HepG2 (cell line): Measurements from ENCODE around the gene FAM50A. TPM values are rescaled to one million over a fixed set of nuclear protein-coding genes. Genes with fewer than 3 reads are reported as not detected.

Source experiments
- ATAD3A ChIP-seq: sonication (generic); formaldehyde crosslinking; IDR thresholded peaks from 2 replicates; pipeline ENCODE4 v1.4.0; 2020; ENCODE audit warnings: missing genetic modification reagents
- ATF2 ChIP-seq: sonication (generic); formaldehyde crosslinking; IDR thresholded peaks from 2 replicates; pipeline ENCODE4 v1.4.0; 2020; ENCODE audit warnings: missing genetic modification reagents
- EED ChIP-seq: sonication (generic); formaldehyde crosslinking; IDR thresholded peaks from 2 replicates; pipeline ENCODE4 v1.5.0; 2020; ENCODE audit warnings: mild to moderate bottlenecking, missing genetic modification reagents
- ELF3 ChIP-seq: IDR thresholded peaks from 2 replicates; pipeline ENCODE4 v1.6.1; 2016; ENCODE audit warnings: missing genetic modification reagents, missing compliant biosample characterization
- HNF4G ChIP-seq, 2 experiments: sonication (generic) in 1 of 2; formaldehyde crosslinking in 1 of 2; IDR thresholded peaks; 2 replicates each; pipeline versions ENCODE4 v1.4.0 to v1.6.1; 2011 to 2020; ENCODE audit warnings: borderline replicate concordance in 2 of 2, low read depth in 2 of 2, mild to moderate bottlenecking in 2 of 2, low read length in 1 of 2, missing genetic modification reagents in 1 of 2, moderate library complexity in 1 of 2
- KAT2B ChIP-seq: fragments of 150-350 bp; IDR thresholded peaks from 2 replicates; pipeline ENCODE4 v1.6.1; 2014; ENCODE audit warnings: low read depth, low read length, borderline replicate concordance
- KLF13 ChIP-seq: sonication (generic); formaldehyde crosslinking; IDR thresholded peaks from 2 replicates; pipeline ENCODE4 v1.4.0; 2020; ENCODE audit warnings: mild to moderate bottlenecking, missing genetic modification reagents
- ONECUT2 ChIP-seq: sonication (generic); formaldehyde crosslinking; IDR thresholded peaks from 2 replicates; pipeline ENCODE4 v1.4.0; 2020; ENCODE audit warnings: missing genetic modification reagents
- SKI ChIP-seq: fragments of 450-650 bp; IDR thresholded peaks from one replicate; pipeline ENCODE4 v1.6.1; 2018; ENCODE audit warnings: mild to moderate bottlenecking; ENCODE audit not compliant: partially characterized antibody
- SNAI1 ChIP-seq: sonication (generic); formaldehyde crosslinking; IDR thresholded peaks from 2 replicates; pipeline ENCODE4 v1.5.0; 2020; ENCODE audit warnings: mild to moderate bottlenecking, missing genetic modification reagents, borderline replicate concordance
- ZBTB20 ChIP-seq: sonication (generic); formaldehyde crosslinking; IDR thresholded peaks from 2 replicates; pipeline ENCODE4 v1.8.1; 2023; ENCODE audit warnings: missing genetic modification reagents, low read depth, mild to moderate bottlenecking, borderline replicate concordance
- ZFY ChIP-seq: sonication (generic); formaldehyde crosslinking; IDR thresholded peaks from 2 replicates; pipeline ENCODE4 v1.4.0; 2020; ENCODE audit warnings: missing genetic modification reagents
- ZKSCAN8 ChIP-seq: IDR thresholded peaks from 2 replicates; pipeline ENCODE4 v1.6.1; 2016; ENCODE audit warnings: borderline replicate concordance, missing genetic modification reagents, missing compliant biosample characterization
- ZNF101 ChIP-seq: sonication (generic); formaldehyde crosslinking; IDR thresholded peaks from 2 replicates; pipeline ENCODE4 v1.4.0; 2020; ENCODE audit warnings: mild to moderate bottlenecking, low read depth, missing genetic modification reagents, borderline replicate concordance
- ZNF232 ChIP-seq: sonication (generic); formaldehyde crosslinking; IDR thresholded peaks from 2 replicates; pipeline ENCODE4 v1.4.0; 2020; ENCODE audit warnings: missing genetic modification reagents, borderline replicate concordance
- ZNF441 ChIP-seq: sonication (generic); formaldehyde crosslinking; IDR thresholded peaks from 2 replicates; pipeline ENCODE4 v1.7.0; 2021; ENCODE audit warnings: missing genetic modification reagents, borderline replicate concordance
- ZNF790 ChIP-seq: sonication (generic); formaldehyde crosslinking; IDR thresholded peaks from 2 replicates; pipeline ENCODE4 v1.8.0; 2022; ENCODE audit warnings: missing genetic modification reagents, mild to moderate bottlenecking, borderline replicate concordance
- polyA plus RNA-seq, 8 experiments: library from polyadenylated mRNA; depleted of rRNA in 3 of 8; stranded (reverse) in 7 of 8; unstranded in 1 of 8; fragments of >200 nt; fragmentation: Illumina TruSeq in 4 of 8; extraction: Trizol in 4 of 8; gene quantifications; 2 replicates each; pipeline versions ENCODE4 v1.2.1 to v1.2.3, GENCODE V29; 2011 to 2016; ENCODE audit warnings: low read depth in 4 of 8, missing spikeins in 1 of 8, mixed read lengths in 1 of 8; ENCODE audit not compliant: insufficient read depth in 1 of 8
- total RNA-seq, 5 experiments: library from RNA; depleted of rRNA; stranded (reverse); fragments of >200 nt; fragmentation: Illumina TruSeq; extraction: Trizol; gene quantifications; 2 replicates each; pipeline ENCODE4 v1.2.3, GENCODE V29; 2016; ENCODE audit warnings: low read depth in 1 of 5
- TF ChIP-seq, protein P1 (sequence below): sonication (generic); formaldehyde crosslinking; IDR thresholded peaks from 2 replicates; pipeline ENCODE4 v1.8.0; 2022; ENCODE audit warnings: mild to moderate bottlenecking, missing genetic modification reagents, moderate library complexity
- TF ChIP-seq, protein P2 (sequence below): sonication (generic); formaldehyde crosslinking; IDR thresholded peaks from 2 replicates; pipeline ENCODE4 v1.4.0; 2020; ENCODE audit warnings: missing genetic modification reagents
- TF ChIP-seq, protein P3 (sequence below): sonication (generic); formaldehyde crosslinking; IDR thresholded peaks from 2 replicates; pipeline ENCODE4 v1.9.0; 2022; ENCODE audit warnings: missing genetic modification reagents, mild to moderate bottlenecking, borderline replicate concordance
- TF ChIP-seq, protein P4 (sequence below): sonication (generic); formaldehyde crosslinking; IDR thresholded peaks from 2 replicates; pipeline ENCODE4 v1.8.0; 2022; ENCODE audit warnings: missing genetic modification reagents, mild to moderate bottlenecking, inconsistent platforms, borderline replicate concordance

FAM50A gene
- total and polyA plus RNA-seq, 2 of the 13 experiments (the other 11 are each of a cell fraction or from before 2014, with no cell fraction given): 30.7 to 40.7 TPM

GRCh38 chrX:154397888-154398667 lies 45.9 kb upstream of the FAM50A start, which contains the start of gene RPL10 (continued):
- TF ChIP-seq, protein P1, sequence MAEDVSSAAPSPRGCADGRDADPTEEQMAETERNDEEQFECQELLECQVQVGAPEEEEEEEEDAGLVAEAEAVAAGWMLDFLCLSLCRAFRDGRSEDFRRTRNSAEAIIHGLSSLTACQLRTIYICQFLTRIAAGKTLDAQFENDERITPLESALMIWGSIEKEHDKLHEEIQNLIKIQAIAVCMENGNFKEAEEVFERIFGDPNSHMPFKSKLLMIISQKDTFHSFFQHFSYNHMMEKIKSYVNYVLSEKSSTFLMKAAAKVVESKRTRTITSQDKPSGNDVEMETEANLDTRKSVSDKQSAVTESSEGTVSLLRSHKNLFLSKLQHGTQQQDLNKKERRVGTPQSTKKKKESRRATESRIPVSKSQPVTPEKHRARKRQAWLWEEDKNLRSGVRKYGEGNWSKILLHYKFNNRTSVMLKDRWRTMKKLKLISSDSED (CRISPR knock-in tag): no peak
- TF ChIP-seq, protein P2, sequence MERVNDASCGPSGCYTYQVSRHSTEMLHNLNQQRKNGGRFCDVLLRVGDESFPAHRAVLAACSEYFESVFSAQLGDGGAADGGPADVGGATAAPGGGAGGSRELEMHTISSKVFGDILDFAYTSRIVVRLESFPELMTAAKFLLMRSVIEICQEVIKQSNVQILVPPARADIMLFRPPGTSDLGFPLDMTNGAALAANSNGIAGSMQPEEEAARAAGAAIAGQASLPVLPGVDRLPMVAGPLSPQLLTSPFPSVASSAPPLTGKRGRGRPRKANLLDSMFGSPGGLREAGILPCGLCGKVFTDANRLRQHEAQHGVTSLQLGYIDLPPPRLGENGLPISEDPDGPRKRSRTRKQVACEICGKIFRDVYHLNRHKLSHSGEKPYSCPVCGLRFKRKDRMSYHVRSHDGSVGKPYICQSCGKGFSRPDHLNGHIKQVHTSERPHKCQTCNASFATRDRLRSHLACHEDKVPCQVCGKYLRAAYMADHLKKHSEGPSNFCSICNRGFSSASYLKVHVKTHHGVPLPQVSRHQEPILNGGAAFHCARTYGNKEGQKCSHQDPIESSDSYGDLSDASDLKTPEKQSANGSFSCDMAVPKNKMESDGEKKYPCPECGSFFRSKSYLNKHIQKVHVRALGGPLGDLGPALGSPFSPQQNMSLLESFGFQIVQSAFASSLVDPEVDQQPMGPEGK: 0 out of 2 replicates have a peak, but pooled peaks have one; percentile 25
- TF ChIP-seq, protein P3, sequence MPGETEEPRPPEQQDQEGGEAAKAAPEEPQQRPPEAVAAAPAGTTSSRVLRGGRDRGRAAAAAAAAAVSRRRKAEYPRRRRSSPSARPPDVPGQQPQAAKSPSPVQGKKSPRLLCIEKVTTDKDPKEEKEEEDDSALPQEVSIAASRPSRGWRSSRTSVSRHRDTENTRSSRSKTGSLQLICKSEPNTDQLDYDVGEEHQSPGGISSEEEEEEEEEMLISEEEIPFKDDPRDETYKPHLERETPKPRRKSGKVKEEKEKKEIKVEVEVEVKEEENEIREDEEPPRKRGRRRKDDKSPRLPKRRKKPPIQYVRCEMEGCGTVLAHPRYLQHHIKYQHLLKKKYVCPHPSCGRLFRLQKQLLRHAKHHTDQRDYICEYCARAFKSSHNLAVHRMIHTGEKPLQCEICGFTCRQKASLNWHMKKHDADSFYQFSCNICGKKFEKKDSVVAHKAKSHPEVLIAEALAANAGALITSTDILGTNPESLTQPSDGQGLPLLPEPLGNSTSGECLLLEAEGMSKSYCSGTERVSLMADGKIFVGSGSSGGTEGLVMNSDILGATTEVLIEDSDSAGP (CRISPR knock-in tag): peak; percentile 74; the same call in 1 of the 2 replicates
- TF ChIP-seq, protein P4, sequence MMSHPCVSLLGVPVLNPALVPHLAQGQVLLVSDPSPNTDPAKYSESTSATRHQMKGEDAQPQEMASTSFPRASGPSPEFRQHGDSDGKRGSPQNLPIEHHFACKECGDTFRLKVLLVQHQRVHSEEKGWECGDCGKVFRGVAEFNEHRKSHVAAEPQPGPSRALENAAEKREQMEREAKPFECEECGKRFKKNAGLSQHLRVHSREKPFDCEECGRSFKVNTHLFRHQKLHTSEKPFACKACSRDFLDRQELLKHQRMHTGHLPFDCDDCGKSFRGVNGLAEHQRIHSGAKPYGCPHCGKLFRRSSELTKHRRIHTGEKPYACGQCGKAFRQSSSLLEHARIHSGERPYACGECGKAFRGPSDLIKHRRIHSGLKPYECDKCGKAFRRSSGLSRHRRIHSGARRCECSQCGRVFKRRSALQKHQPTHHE (CRISPR knock-in tag): no peak
- TF ChIP-seq ZNF790: no peak; the same call in 1 of the 2 replicates
- peak; percentile 72 for TF ChIP-seq ZFY (CRISPR knock-in tag)
- TF ChIP-seq ZBTB20 (CRISPR knock-in tag): 0 out of 2 replicates have a peak, but pooled peaks have one; percentile 22
- TF ChIP-seq ATF2: peak; percentile 76
- no peak for TF ChIP-seq KAT2B
- no peak for TF ChIP-seq ZNF232 (CRISPR knock-in tag)
- TF ChIP-seq SKI: no peak
- TF ChIP-seq ZNF441 (CRISPR knock-in tag): no peak
- no peak; the same call in 1 of the 2 replicates for TF ChIP-seq ELF3 (CRISPR knock-in tag)
- peak; percentile 75 for TF ChIP-seq SNAI1 (CRISPR knock-in tag)
- no peak for TF ChIP-seq ATAD3A
- TF ChIP-seq HNF4G (IDR thresholded peaks at IDR 0.05; ENCODE audit: borderline replicate concordance, low read depth, low read length): no peak
- TF ChIP-seq HNF4G (CRISPR knock-in tag; IDR thresholded peaks at IDR 0.05; ENCODE audit: borderline replicate concordance, low read depth): no peak
- TF ChIP-seq ZNF101 (CRISPR knock-in tag): 0 out of 2 replicates have a peak, but pooled peaks have one; percentile 8
- no peak for TF ChIP-seq EED (CRISPR knock-in tag)
- TF ChIP-seq ZKSCAN8 (CRISPR knock-in tag): no peak
- no peak for TF ChIP-seq ONECUT2 (CRISPR knock-in tag)
- TF ChIP-seq KLF13 (CRISPR knock-in tag): no peak
